Spinal cord (tissue), 10 donors: Measurements from ENCODE around the gene IL17RA. TPM values are rescaled to one million over a fixed set of nuclear protein-coding genes. Genes with fewer than 3 reads are reported as not detected.
A peak's percentile ranks its signal among the peaks of the same experiment; 100 is the strongest.
"Not testable (repeated sequence)": the region's sequence is repeated elsewhere in the genome, so short reads cannot be mapped to it uniquely, and the experiment has no call there.

ENCODE experiments used
- DNase-seq, 6 donors: peaks; one replicate each; pipeline versions ENCODE4 v3.0.0 to v3.0.0-alpha.2; 2013 to 2015; ENCODE audit warnings: low spot score in 6 of 6, low read depth in 4 of 6
- H3K27ac ChIP-seq: one replicate; pipeline ENCODE4 v1.5.1; 2013; ENCODE audit warnings: low read depth, low read length, control low read depth
- H3K27me3 ChIP-seq: one replicate; pipeline ENCODE4 v1.6.1; 2013; ENCODE audit warnings: low read length; ENCODE audit not compliant: control insufficient read depth, insufficient read depth
- H3K36me3 ChIP-seq: one replicate; pipeline ENCODE4 v1.6.1; 2013; ENCODE audit warnings: low read length; ENCODE audit not compliant: control insufficient read depth, insufficient read depth
- H3K4me1 ChIP-seq: one replicate; pipeline ENCODE4 v1.6.1; 2013; ENCODE audit warnings: low read length; ENCODE audit not compliant: control insufficient read depth, insufficient read depth
- H3K4me3 ChIP-seq: one replicate; pipeline ENCODE4 v1.5.1; 2013; ENCODE audit warnings: low read depth, low read length, control low read depth
- H3K9me3 ChIP-seq: one replicate; pipeline ENCODE4 v1.6.1; 2013; ENCODE audit warnings: low read length; ENCODE audit not compliant: control insufficient read depth, insufficient read depth
- WGBS: methylation state at CpG from one replicate; pipeline ENCODE4 v1.1.5; 2013; ENCODE audit warnings: missing lambda C conversion rate; ENCODE audit not compliant: insufficient coverage; 5-methylcytosine and 5-hydroxymethylcytosine counted together
- long read RNA-seq, 4 donors: transcript quantifications; one replicate each; lab custom pipeline, GENCODE V29; 2026
- polyA plus RNA-seq, 2 donors: library from polyadenylated mRNA; unstranded; fragments of 120-200 nt; gene quantifications; one replicate each; pipeline ENCODE4 v1.2.1, GENCODE V29; 2013; ENCODE audit not compliant: insufficient read length in 2 of 2
- total RNA-seq, 2 donors: library from RNA; depleted of rRNA in 1 of 2; stranded (reverse); fragments of 120-200 nt in 1 of 2; fragments of >200 nt in 1 of 2; gene quantifications; one replicate each; pipeline versions ENCODE4 v1.2.3 to v1.2.4, GENCODE V29; 2013 to 2014
- donor health status: healthy.

Gene IL17RA
- total RNA-seq (1 to 10 TPM; 6.0 TPM), polyA plus RNA-seq (10 to 100 TPM in 1 of 2 donors, 1 to 10 TPM in 1; 8.1 to 10.5 TPM)
- long read RNA-seq, donor 1: 0 reads
- long read RNA-seq, donor 2: 0 reads
- long read RNA-seq, donor 3: 0 reads
- long read RNA-seq, donor 4: 0 reads

GRCh38 chr22:17084554-17085276 is at the start of gene IL17RA:
Gene IL17RA (plus strand): TSS chr22:17085000. CDS start chr22:17085092, 92 bp downstream.
- Histone ChIP-seq H3K9me3 (no peaks in the 10 kb centered on the region), H3K36me3 (no peaks in the 10 kb centered on the region), H3K27ac (no peak within 1 kb of the TSS), H3K27me3 (peaks cover 32% of the 10 kb centered on the region), H3K4me3 (peak within 1 kb of the TSS; percentile 47), H3K4me1 (peaks cover 24% of the 10 kb centered on the region)
- 2% methylated on average over 66 of the region's 68 CpGs for WGBS
- DNase-seq: peak in 4 of 6 donors; percentile 26 to 88 (median 56)

- Histone ChIP-seq H3K27me3 (peaks cover 2% of the 10 kb centered on the region), H3K27ac (no peak overlapping the region), H3K9me3 (no peaks in the 10 kb centered on the region), H3K4me3 (no peak overlapping the region), H3K36me3 (no peaks in the 10 kb centered on the region), H3K4me1 (peaks cover 15% of the 10 kb centered on the region)
- no peak for DNase-seq
- 55% methylated on average over 4 of the region's 4 CpGs for WGBS
These were observed 49.6 kb upstream of the IL17RA start for GRCh38 chr22:17035246-17035645.

- H3K4me1 ChIP-seq: peaks cover 15% of the 10 kb centered on the region
- peak overlapping the region; percentile 18 for H3K4me3 ChIP-seq
These were observed 48.6 kb upstream of the IL17RA start for GRCh38 chr22:17035976-17036841.

GRCh38 chr22:17036842-17037711 is 47.7 kb upstream of the IL17RA start:
- not testable (repeated sequence) for H3K36me3 ChIP-seq, H3K27ac ChIP-seq, H3K9me3 ChIP-seq, H3K27me3 ChIP-seq
- peak in 1 of 6 donors; percentile 28 for DNase-seq
- Histone ChIP-seq H3K4me1 (peaks cover 15% of the 10 kb centered on the region), H3K4me3 (peak overlapping the region; percentile 18)
- 22% methylated on average over 26 of the region's 56 CpGs for WGBS

More at GRCh38 chr22:17035976-17036841, 48.6 kb upstream of the IL17RA start:
- H3K9me3 ChIP-seq, H3K27me3 ChIP-seq, H3K27ac ChIP-seq, H3K36me3 ChIP-seq: not testable (repeated sequence)
- peak in 1 of 6 donors; percentile 31 for DNase-seq
- whole genome bisulfite sequencing: 14% methylated on average over 39 of the region's 56 CpGs

GRCh38 chr22:17043521-17043920 is 41.3 kb upstream of the IL17RA start:
- no peaks in the 10 kb centered on the region for H3K9me3 ChIP-seq
- no peaks in the 10 kb centered on the region for H3K4me1 ChIP-seq
- no peak overlapping the region for H3K27ac ChIP-seq
- no peak overlapping the region for H3K4me3 ChIP-seq
- no peak for DNase-seq
- no peaks in the 10 kb centered on the region for H3K36me3 ChIP-seq
- H3K27me3 ChIP-seq: no peaks in the 10 kb centered on the region

GRCh38 chr22:17046566-17047348 is 38.0 kb upstream of the IL17RA start:
- no peaks in the 10 kb centered on the region for H3K27me3 ChIP-seq
- no peaks in the 10 kb centered on the region for H3K9me3 ChIP-seq
- no peaks in the 10 kb centered on the region for H3K4me1 ChIP-seq
- 83% methylated on average over 1 of the region's 5 CpGs for WGBS
- no peak overlapping the region for H3K27ac ChIP-seq
- H3K36me3 ChIP-seq: no peaks in the 10 kb centered on the region
- no peak for DNase-seq
- H3K4me3 ChIP-seq: no peak overlapping the region

- H3K27ac ChIP-seq: no peak overlapping the region
- H3K4me3 ChIP-seq: no peak overlapping the region
- no peak for DNase-seq
- WGBS: 100% methylated on average over 1 of the region's 1 CpG
- no peaks in the 10 kb centered on the region for H3K27me3 ChIP-seq
- no peaks in the 10 kb centered on the region for H3K4me1 ChIP-seq
- no peaks in the 10 kb centered on the region for H3K36me3 ChIP-seq
- H3K9me3 ChIP-seq: no peaks in the 10 kb centered on the region
These were observed 37.1 kb upstream of the IL17RA start for GRCh38 chr22:17047656-17048055.

GRCh38 chr22:17056058-17056457 is 28.7 kb upstream of the IL17RA start:
- WGBS: 83% methylated on average over 5 of the region's 5 CpGs
- Histone ChIP-seq H3K4me1 (peaks cover 6% of the 10 kb centered on the region), H3K4me3 (no peak overlapping the region), H3K9me3 (no peaks in the 10 kb centered on the region), H3K27me3 (no peaks in the 10 kb centered on the region), H3K27ac (no peak overlapping the region), H3K36me3 (peaks cover 7% of the 10 kb centered on the region)
- no peak for DNase-seq
